ENCODE data around the gene SLIT1.

- TF ChIP-seq, protein P1, sequence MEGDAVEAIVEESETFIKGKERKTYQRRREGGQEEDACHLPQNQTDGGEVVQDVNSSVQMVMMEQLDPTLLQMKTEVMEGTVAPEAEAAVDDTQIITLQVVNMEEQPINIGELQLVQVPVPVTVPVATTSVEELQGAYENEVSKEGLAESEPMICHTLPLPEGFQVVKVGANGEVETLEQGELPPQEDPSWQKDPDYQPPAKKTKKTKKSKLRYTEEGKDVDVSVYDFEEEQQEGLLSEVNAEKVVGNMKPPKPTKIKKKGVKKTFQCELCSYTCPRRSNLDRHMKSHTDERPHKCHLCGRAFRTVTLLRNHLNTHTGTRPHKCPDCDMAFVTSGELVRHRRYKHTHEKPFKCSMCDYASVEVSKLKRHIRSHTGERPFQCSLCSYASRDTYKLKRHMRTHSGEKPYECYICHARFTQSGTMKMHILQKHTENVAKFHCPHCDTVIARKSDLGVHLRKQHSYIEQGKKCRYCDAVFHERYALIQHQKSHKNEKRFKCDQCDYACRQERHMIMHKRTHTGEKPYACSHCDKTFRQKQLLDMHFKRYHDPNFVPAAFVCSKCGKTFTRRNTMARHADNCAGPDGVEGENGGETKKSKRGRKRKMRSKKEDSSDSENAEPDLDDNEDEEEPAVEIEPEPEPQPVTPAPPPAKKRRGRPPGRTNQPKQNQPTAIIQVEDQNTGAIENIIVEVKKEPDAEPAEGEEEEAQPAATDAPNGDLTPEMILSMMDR (conservative IDR thresholded peaks at IDR 0.05) = no peak
- no peak for TF ChIP-seq ZFX (IDR thresholded peaks at IDR 0.05)
Observed at GRCh38 chr10:97024168-97025073, 161.3 kb downstream of the SLIT1 start.

Data from C4-2B (cell line).